DOHH2 (cell line): ENCODE data around the gene EDAR.

Experiments
- CTCF ChIP-seq: fragments of 200-600 bp; sonication (generic); IDR thresholded peaks from one replicate; pipeline ENCODE4 v1.5.1; 2014; ENCODE audit warnings: antibody characterized with exemption, mild to moderate bottlenecking, low read depth, low read length; ENCODE audit not compliant: poor library complexity, severe bottlenecking
- EZH2phosphoT487 ChIP-seq: fragments of 200-600 bp; sonication (generic); IDR thresholded peaks from 2 replicates; pipeline ENCODE4 v1.6.1; 2017; ENCODE audit warnings: borderline replicate concordance, mild to moderate bottlenecking, antibody characterized with exemption, low read length, moderate library complexity, mixed read lengths

GRCh38 chr2:108942231-108942825, 46.7 kb downstream of the EDAR start:
- TF ChIP-seq CTCF = no peak
- TF ChIP-seq EZH2phosphoT487 = no peak
